Esophagus muscularis mucosa (tissue), 4 donors: ENCODE measurements around the gene RBP3.

Source experiments
- EP300 ChIP-seq: sonication (generic); formaldehyde crosslinking; IDR thresholded peaks from one replicate; pipeline ENCODE4 v1.6.1; 2017; ENCODE audit warnings: antibody characterized with exemption
- POLR2A ChIP-seq: fragments of 450-650 bp; IDR thresholded peaks from one replicate; pipeline ENCODE4 v1.6.1; 2017; ENCODE audit warnings: antibody characterized with exemption, moderate library complexity, mild to moderate bottlenecking, low read depth
- POLR2AphosphoS5 ChIP-seq, 2 donors: sonication (generic); formaldehyde crosslinking; IDR thresholded peaks; one replicate each; pipeline ENCODE4 v1.6.1; 2017; ENCODE audit warnings: antibody characterized with exemption in 2 of 2
- TF ChIP-seq, protein P1 (sequence below), 3 experiments: fragments of 200-600 bp in 2 of 3; fragments of 450-650 bp in 1 of 3; sonication (generic) in 2 of 3; IDR thresholded peaks; one replicate each; pipeline ENCODE4 v1.5.1; 2017 to 2019; ENCODE audit warnings: antibody characterized with exemption in 3 of 3, mild to moderate bottlenecking in 2 of 3, moderate library complexity in 1 of 3

DNA sequence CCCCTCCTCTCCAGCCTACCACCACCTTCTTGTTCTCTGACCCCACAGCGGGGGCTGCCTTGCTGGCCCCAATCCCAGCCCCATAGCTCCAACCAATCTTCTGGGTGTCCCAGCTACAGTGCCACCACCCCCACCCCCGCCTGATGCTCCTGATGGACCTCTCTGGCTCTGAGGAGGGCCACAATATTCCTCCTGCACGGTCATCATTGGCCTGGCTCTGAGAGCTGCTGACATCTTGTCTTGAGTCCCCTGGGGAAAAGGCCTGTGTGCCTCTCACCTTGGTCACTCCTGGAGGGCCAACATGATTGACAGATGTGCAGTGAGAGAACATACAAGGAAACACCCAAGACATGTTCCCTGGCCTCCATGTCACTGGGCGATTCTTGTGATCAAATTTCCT lies 18.3 kb upstream of the RBP3 start:
- TF ChIP-seq, protein P1, sequence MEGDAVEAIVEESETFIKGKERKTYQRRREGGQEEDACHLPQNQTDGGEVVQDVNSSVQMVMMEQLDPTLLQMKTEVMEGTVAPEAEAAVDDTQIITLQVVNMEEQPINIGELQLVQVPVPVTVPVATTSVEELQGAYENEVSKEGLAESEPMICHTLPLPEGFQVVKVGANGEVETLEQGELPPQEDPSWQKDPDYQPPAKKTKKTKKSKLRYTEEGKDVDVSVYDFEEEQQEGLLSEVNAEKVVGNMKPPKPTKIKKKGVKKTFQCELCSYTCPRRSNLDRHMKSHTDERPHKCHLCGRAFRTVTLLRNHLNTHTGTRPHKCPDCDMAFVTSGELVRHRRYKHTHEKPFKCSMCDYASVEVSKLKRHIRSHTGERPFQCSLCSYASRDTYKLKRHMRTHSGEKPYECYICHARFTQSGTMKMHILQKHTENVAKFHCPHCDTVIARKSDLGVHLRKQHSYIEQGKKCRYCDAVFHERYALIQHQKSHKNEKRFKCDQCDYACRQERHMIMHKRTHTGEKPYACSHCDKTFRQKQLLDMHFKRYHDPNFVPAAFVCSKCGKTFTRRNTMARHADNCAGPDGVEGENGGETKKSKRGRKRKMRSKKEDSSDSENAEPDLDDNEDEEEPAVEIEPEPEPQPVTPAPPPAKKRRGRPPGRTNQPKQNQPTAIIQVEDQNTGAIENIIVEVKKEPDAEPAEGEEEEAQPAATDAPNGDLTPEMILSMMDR (IDR thresholded peaks at IDR 0.05), result no peak
- TF ChIP-seq POLR2AphosphoS5 (IDR thresholded peaks at IDR 0.05) (no peak), EP300 (no peak), POLR2A (no peak)
